Posterior cingulate gyrus (tissue), 11 donors: Measurements from ENCODE around the gene HEBP1.
A peak's percentile ranks its signal among the peaks of the same experiment; 100 is the strongest.

Source experiments
- DNase-seq, 10 donors: peaks; one replicate each; pipeline versions ENCODE4 v3.0.0 to v3.0.0-alpha.2; 2020 to 2021; ENCODE audit warnings: mixed read lengths in 3 of 10
- intact Hi-C: fragments of 100-400 bp; cut with DNase I; formaldehyde crosslinking; loops from one replicate; pipeline ENCODE4 v1.15.1; 2023

HEBP1 gene

DNA sequence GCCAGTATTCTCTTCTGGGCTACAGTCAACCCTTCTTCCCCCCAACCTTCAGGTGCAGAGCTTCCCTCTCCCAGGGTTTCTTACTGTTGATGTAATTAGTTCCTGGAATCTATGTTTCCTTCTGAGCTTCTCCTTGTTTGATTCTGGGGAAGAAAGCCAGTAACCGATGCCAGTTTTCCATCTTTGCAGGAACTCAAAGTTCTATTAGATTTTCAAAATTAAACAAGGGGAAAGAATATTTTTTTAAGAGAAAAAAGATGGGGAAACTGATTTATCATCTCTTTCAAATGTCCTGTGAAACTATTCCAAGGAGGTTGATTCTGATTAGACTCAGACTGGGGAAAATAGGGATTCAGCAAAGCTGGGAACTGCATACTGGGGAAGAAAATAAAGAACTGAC, 26.2 kb upstream of the HEBP1 start:
- DNase-seq: no peak
- intact Hi-C loops: no loop called here

DNA sequence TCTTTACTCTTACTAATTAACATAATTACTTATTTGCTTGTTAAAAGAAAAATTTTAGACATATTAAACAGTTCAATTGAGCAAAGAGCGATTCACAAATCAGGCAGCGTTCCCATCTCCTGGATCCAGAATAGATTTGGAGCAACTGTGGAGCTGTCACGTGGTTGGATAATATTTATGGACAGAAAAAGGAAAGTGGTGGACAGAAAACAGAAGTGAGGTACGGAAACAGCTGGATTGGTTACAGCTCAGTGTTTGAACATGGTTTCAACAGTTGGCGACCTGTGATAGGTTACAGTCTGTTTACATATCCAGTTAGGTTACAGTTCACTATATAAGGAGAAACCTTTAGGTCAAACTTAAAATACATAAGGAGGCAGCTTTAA, 24.5 kb upstream of the HEBP1 start:
- intact Hi-C loops: no loop called here
- no peak for DNase-seq

DNA sequence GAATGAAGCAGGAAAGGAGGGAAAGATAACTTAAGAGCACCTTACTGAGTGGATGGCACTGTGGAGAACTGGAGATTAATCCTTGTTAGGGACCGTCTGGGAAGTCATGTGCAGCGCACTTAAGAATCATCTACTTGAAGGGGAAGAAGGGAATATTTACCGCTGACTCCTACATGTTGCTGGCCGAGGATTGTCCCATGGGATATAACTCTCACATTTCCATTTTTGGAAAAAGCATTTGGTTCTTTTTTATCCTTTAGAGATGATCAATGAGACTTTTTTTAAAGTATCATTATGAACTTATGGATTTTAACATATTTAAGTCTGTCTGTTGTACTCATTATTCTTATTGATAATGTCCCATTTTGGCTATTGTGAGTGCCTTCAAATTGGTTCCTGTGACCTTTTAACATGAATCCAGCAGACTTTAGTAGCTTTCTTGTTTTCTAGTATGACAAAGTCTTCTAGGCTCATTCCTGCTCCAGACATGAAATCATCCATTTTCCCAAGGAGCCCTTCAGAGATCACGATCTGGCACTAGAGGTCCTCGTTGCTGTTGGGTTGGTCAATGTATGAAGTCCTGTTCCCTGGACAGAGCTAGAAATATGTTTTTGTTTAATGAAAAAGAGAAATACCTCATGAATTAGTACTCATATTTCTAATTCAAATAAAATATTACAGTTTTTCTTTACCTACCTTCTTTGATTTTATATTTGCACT, 23.9 kb upstream of the HEBP1 start:
- intact Hi-C loops: no loop called here

DNA sequence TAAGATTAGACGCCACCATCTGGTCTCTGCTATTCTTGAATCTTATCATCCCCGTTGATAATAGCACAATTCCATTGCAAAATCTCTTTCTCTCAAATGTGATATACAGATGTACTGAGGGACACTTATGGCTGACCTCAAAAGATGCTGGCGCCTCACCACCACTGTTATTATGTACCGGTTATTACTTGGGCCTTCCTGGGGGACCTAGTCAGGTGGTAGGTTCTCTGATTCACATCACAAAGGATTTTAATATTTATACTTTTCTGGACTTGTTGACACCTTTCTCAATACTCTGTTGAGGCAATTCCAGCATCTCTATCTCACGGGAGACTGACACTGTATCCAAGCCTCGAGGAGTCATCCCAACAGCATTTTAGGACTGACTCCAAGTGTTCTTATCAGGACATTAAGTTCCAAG, 22.8 kb upstream of the HEBP1 start:
- no peak for DNase-seq
- intact Hi-C loops: no loop called here

More for the DNA sequence above, 23.9 kb upstream of the HEBP1 start:
- DNase-seq: no peak

DNA sequence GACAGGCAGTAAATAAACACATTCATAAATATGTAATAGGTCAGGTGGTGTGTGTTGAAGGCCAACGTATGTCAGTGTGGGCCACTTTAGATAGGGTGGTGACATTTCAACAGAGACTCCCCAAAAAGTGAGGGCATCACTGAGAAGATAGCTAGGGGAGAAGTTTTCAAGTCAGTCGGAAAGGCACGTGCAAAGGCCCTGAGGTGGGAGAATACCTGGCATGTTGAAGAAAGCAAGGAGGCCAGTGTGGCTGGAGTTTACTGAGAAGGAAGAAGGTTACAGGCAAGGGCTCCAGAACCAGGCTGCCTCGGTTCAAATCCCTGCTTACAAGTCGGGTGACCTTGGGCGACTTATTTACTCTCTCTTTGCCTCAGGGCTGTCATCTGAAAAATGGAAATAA, 11.0 kb upstream of the HEBP1 start:
- intact Hi-C loops: no loop called here
- no peak for DNase-seq

DNA sequence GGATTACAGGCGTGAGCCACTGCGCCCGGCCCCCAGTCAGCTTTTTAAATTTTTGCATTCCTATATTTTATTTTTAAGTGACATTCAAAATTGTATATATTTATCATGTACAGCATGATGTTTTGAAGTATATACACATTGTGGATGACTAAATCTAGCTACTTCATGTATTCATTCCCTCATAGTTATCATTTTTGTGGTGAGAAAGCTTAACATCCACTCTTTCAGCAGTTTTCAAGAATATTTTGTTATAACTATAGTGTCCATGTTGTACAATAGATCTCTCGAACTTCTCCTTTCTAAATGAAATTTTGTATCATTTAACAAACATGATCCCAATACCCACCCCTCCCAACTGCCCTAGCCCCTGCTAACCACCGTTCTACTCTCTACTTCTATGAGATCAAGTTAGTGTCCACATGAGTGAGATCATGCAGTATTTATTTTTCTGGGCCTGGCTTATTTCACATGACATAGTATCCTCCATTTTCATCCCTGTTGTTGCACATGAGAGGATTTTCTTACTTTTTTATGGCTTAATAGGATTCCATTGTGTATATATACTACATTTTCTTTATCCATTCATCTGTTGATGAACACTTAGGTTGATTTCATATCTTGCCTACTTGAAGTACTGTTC, 8.8 kb upstream of the HEBP1 start:
- DNase-seq: no peak
- intact Hi-C loops: no loop called here

DNA sequence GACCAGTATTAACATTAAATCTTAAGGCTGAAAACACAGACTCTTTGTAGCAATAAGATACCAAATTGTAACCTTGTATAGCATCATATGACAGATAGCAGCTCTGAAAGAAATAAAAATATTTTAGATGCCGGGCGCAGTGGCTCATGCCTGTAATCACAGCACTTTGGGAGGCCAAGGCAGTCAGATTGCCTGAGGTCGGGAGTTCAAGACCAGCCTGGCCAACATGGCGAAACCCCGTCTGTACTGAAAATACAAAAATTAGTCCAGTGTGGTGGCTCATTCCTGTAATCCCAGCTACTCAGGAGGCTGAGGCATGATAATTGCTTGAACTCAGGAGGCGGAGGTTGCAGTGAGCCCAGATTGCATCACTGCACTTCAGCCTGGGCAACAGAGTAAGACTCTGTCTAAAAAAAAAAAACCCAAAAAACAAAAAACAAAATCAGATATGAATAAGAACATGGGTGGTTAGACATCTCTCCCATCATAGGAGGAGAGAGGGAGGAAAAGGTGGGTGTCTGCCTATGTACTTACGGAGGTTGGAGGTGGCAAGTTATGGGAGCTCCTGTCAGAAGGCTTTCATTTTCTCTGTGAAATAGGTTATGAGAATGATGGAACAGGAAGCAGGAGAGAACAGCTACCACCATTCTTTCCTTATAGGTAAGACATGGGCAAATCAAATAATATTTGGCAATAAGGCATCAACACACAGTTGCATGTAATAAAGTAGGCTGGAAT, 7.6 kb upstream of the HEBP1 start:
- no peak for DNase-seq
- intact Hi-C loops: no loop called here

DNA sequence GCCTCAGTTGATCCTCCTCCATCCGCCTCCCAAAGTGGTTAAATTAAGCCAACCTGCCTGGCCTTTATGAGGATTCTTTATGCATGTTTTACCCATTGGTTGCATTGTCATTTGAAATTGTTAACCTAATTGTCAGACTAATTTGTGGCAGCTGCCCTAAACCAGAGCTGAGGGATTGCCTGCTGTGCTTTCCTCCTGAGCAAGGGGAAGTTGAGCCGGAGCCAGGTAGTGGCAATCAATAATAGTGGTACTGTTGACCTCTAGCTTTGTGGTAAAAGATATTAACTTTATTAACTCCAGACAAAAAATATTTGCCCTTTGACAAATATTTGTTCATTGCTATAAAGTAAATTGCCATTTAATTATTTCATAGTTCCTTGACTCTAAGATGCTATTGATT, 5.6 kb upstream of the HEBP1 start:
- intact Hi-C loops: no loop called here
- DNase-seq: no peak

DNA sequence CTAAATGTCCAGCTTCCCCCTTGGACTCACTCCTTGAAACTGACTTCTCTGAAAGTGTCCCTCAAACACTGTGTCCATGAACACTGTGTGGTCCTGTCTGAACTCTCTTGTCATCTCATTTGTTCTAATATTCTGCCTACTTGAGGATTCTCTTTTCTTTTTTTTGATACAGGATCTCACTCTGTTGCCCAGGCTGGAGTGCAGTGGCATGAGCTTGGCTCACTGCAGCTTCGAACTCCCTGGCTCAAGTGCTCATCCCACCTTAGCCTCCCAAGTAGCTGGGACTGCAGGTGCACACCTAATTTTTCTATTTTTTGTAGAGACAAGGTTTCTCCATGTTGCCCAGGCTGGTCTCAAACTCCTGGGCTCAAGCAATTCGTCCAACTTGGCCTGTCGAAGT, 4.9 kb upstream of the HEBP1 start:
- intact Hi-C loops: loop anchor here (5.0 kb wide), 2 partner anchors 37 to 92 kb away; partner anchors contain the start of gene FAM234B
- DNase-seq: peak in 1 of 10 donors; percentile 15

DNA sequence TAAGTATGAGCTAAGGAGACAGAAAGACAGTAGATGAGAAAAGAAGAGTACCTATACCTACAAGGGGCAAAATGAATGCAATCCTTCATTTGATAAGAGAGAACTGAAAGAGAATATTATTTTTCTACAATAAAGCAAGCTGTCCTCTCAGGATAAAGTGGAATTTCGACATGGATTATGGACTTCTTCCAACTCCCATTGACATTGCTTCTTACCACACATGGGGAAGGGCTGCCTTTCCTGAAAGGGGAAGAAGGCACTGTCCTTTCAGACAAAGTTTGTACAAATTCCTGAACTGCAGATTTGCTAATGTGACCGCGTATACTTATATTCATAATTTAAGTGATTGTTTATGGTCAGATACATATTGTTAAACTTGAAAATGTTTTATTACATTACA, 4.3 kb upstream of the HEBP1 start:
- DNase-seq: no peak
- intact Hi-C loops: loop anchor here (5.0 kb wide), 2 partner anchors 38 to 93 kb away; partner anchors contain the start of gene FAM234B

DNA sequence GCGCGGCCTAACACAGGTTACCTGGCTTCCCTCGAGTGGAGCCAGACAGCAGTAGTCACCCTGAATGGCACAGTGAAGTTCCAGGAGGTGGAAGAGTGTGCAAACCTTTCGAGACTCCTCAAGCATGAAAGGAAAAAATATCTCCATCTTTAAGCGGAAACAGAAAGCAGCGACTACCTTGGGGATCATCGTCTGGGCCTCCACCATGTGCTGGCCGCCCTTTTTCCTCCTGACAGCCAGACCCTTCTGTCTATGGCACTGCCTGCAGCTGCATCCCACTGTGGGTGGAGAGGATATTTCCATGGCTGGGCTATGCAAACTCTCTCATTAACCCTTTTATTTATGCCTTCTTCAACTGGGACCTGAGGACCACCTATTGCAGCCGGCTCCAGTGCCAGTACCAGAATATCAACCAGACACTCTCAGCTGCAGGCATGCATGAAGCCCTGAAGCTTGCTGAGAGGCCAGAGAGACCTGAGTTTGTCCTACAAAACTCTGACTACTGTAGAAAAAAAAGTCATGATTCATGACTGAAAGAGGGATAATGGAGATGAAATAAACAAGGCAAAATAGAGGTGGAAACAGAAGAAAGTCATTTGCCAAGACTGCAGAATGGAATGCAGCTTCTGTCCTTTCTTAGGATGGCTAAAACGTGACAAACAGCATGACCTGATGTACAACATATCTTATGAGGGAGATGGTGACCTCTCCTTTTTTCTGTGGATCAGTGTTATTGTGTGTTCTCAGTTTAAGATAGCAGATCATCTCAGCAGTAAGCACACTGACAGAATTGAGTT, 2.4 kb upstream of the HEBP1 start:
- DNase-seq: peak in 1 of 10 donors; percentile 37
- intact Hi-C loops: loop anchor here (5.0 kb wide), 2 partner anchors 40 to 95 kb away; partner anchors contain the start of gene FAM234B

DNA sequence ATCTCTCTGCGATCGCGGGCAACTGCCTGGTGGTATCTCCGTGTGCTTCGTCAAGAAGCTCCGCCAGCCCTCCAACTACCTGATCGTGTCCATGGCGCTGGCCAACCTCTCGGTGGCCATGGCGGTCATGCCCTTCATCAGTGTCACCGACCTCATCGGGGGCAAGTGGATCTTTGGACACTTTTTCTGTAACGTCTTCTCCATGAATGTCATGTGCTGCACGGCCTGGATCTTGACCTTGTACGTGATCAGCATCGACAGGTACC, 1.6 kb upstream of the HEBP1 start:
- no peak for DNase-seq
- intact Hi-C loops: loop anchor here (5.0 kb wide), 2 partner anchors 41 to 96 kb away; partner anchors contain the start of gene FAM234B

DNA sequence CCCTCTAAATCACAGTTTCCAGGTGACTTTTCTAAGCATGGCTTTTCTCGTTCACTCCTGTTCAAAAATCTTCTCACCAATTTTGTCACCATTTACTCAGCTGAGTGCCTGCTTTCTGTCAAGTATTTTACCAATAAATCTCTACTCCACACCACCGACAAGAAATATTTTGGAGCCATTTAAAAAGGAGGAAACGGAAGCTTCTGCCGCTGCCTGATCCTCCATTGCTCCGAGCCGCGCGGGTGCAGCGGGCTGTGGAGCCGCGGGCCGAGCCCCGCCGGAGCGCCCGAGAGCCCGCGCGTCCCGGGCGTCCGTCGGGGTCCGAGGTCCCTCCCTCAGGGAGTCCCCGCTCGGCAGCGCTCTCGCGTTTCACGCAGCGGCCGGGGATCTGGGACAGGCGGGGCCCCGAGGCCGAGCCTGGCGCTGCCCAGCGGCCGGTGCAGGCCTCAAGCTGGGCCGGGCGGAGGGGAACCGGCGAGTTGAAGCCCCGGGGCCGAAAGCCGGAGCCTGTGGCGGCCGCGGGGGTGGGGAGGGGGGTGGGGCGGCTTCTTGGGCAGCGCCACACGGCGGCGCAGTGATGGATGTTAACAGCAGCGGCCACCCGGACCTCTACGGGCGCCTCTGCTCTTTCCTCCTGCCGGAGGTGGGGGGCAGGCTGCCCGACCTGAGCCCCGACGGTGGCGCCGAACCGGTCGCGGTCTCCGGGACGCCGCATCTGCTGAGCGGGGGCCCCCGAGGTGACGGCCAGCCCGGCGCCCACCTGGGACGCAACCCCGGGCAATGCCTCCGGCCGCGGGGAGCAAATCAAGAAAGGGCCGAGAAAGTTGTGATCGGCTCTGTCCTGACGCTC, 1.1 kb upstream of the HEBP1 start:
- intact Hi-C loops: loop anchor here (5.0 kb wide), 2 partner anchors 41 to 96 kb away; partner anchors contain the start of gene FAM234B

DNA sequence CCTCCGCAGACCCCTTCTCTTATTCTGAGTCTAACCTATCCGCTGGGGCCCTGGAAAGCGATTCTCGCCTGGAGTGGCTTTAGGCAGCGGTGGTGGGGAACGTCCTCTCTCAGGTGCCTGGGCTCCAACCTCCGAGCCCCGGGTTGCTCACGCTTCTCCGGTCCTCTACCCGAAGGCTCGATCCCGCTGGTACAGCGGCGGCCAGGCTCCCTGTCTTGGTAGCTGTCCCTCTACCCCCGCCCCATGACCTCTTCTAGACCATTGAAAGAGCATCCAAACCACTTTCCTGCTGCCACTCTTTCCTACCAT, 505 bp upstream of the HEBP1 start:
- intact Hi-C loops: loop anchor here (5.0 kb wide), 2 partner anchors 42 to 97 kb away; partner anchors contain the start of gene FAM234B

More for the DNA sequence above, 1.1 kb upstream of the HEBP1 start:
- peak in 9 of 10 donors; percentile 21 to 92 (median 50) for DNase-seq

DNA sequence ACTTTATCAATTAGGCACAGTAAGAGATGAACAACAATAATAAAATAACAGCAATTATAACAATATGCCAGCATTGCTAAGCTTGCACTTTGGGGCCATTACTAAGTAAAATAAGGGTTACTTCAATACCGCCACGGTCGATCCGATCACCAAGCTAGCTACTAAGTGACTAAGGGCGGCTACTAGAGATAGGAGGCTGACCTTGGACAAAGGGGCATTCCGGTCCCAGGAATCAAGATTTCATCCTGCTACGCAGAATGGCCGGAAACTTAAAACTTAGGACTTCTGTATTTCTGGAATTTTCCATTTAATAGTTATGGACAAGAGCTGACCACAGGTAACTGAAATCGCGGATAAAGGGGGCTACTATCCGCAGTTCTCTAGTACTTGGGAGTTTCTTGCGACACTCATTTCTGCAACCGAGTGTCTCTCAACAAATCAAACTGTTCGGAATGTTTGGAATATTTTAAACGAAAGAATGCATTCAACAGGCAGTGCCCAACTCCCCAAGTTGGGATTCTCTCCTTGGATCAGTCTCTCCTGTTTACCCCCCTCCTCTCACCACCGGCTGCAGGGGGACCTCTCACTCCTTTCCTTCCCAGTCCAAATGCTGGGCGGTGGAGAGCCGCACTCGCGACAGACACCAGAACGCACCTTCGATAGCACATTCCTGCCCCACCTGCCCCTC, 650 bp downstream of the HEBP1 start:
- intact Hi-C loops: loop anchor here (10.0 kb wide), 1 partner anchor 185 kb away; the partner anchor contains the start of gene DDX47
- peak in 2 of 10 donors; percentile 24 to 32 for DNase-seq

More for the DNA sequence above, 505 bp upstream of the HEBP1 start:
- DNase-seq: peak in 2 of 10 donors; percentile 35 to 51

DNA sequence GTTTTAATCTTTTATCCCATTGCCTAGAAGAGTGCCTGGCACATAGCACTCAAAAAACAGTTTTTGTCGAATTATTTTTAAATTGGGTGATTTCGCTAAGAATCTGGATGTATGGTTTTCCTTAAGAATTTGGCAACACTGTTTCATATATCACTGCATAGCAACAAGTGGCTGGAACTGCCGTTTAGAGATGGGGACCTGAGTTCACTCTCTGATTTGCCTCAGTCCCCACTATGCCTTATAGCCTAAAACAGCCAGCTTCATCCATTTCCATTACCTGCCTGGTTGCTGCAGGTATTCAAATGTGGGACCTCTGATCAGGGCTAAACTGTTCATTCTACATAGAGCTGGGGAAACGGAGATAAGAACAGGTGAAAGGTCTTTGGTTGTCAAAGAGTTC, 1.8 kb downstream of the HEBP1 start:
- no peak for DNase-seq
- intact Hi-C loops: loop anchor here (10.0 kb wide), 1 partner anchor 183 kb away; the partner anchor contains the start of gene DDX47

DNA sequence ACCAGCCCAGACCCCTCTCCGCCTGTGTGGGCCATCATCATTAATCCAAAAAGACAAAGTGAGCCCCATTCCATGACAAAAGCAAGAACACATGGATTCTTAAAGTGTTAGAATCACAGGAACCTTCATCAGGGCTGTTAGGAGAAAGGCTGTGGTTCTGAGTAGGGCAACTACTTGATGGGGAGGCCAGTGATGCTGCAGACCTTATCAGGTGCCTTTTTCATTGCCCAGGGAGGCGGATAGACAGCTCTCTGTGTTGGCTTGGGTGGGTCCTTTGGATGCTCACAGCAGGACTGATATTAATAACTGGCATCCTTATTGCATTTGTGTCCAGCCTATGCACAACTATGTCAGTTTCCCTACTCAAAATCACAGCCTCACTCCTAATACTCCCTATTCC, 2.3 kb downstream of the HEBP1 start:
- intact Hi-C loops: loop anchor here (10.0 kb wide), 1 partner anchor 183 kb away; the partner anchor contains the start of gene DDX47
- DNase-seq: peak in 1 of 10 donors; percentile 21

DNA sequence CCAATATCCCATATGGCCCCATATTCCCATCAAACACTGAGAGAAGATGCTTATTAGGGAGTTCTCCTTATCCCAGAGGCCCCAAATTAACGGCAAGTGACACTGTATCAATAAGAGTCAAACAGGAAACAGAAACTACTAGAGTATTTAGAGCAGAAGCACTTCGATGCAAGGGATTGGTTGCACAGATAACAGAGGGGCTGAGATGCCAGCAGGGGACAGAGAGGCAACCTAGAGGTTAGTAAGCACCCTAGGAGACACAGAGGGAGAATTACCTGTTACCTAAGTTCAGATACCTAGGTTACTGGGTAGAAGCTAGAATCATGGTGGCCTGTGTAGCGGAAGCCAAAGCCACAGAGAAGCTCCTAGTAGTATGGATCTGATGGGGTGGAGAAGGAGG, 2.9 kb downstream of the HEBP1 start:
- intact Hi-C loops: loop anchor here (10.0 kb wide), 1 partner anchor 182 kb away; the partner anchor contains the start of gene DDX47
- DNase-seq: no peak

DNA sequence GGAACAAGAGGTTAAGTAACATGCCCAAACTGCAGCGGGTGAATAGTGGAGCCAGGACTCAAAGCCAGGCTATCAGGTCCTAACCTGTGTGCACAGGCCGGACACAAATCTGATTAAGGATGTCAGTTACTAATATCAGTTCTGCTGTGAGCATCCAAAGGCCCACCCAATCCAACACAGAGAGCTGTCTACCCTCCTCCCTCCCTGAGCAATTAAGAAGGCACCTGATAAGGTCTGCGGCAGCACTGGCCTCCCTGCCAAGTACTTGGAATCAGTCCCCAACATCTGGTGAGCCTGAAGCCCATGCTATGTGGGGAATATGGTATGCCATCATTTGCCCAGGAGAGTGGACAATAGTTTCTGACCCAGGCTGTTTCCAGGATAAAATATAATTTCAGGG, 3.9 kb downstream of the HEBP1 start:
- no peak for DNase-seq
- intact Hi-C loops: loop anchor here (10.0 kb wide), 1 partner anchor 181 kb away; the partner anchor contains the start of gene DDX47
